ENCODE data around the gene GNPTAB. TPM values are rescaled to one million over a fixed set of nuclear protein-coding genes. Genes with fewer than 3 reads are reported as not detected.

GNPTAB gene
- total and polyA plus RNA-seq, 2 of the 8 experiments (the other 6 are each of a cell fraction or from before 2014, with no cell fraction given): 21.5 to 51.3 TPM

DNA sequence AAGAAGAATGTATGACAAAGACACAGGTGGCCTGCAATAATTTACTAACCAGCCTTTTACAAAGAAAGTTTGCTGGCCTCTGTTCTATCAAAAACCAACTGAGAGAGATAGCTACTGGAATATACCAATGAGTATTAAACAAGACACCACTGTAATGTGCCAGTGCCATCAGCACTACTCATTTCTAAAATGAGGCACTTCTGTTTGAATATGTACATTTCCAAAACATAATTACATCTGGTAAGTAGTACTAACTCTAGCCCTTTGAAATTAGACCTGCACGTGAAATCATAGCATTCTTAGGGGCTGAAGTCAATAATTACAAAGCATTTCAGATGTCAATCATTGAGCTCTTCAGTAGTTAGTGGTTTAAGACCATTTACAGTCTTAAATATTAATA, 84.6 kb downstream of the GNPTAB start:
- DNase-seq (ENCODE audit: low read depth in 1 of 2, low spot score in 2 of 2) (no peak), FAIRE-seq (no peak)
- no peak overlapping the region for H2BK120ac ChIP-seq (replicated peaks; ENCODE audit: low read depth, low read length)
- no peak overlapping the region for H2BK5ac ChIP-seq (ENCODE audit: low read depth, low read length)
- H2BK15ac ChIP-seq (ENCODE audit: low read length): no peak overlapping the region
- H2AK5ac ChIP-seq (ENCODE audit: low read depth, low read length): no peak overlapping the region
- H3K36me3 ChIP-seq (ENCODE audit: control insufficient read depth in 2 of 4, insufficient read depth in 4 of 4, low read length in 3 of 4): peaks cover 9 to 43% (median 26%) of the 10 kb centered on the region in 4 experiments; a peak in 7 of 8 replicates
- no peak overlapping the region for H3K18ac ChIP-seq (ENCODE audit: extremely low read depth, low read length)
- H3K4me3 ChIP-seq (ENCODE audit: extremely low read depth in 1 of 4, insufficient read depth in 2 of 4, low read depth in 3 of 4, low read length in 4 of 4): no peak overlapping the region
- H3K4ac ChIP-seq (replicated peaks; ENCODE audit: insufficient read length, low read depth, low read length): no peak overlapping the region
- H4K91ac ChIP-seq (replicated peaks; ENCODE audit: insufficient read length, low read length): no peak overlapping the region
- no peak overlapping the region for H3K23ac ChIP-seq (ENCODE audit: insufficient read length)
- CTCF ChIA-PET (ENCODE audit: partially characterized antibody): interaction anchor here (1.1 to 2.2 kb wide), 3 partner anchors 13 to 84 kb away, joined by 3 to 6 read pairs (median 4); partner anchors contain the start of gene GNPTAB
- no peak overlapping the region for H2BK12ac ChIP-seq (ENCODE audit: low read depth, low read length)
- no peaks in the 10 kb centered on the region for H3K27me3 ChIP-seq (replicated peaks in 1 of 4; ENCODE audit: control insufficient read depth in 3 of 4, extremely low read depth in 1 of 4, insufficient read depth in 3 of 4, low read length in 3 of 4)
- H3K79me2 ChIP-seq (ENCODE audit: control insufficient read depth in 1 of 2, insufficient read depth in 2 of 2, low read length in 2 of 2): no peaks in the 10 kb centered on the region
- H4K20me1 ChIP-seq (replicated peaks in 1 of 2; ENCODE audit: control insufficient read depth in 1 of 2, insufficient read depth in 2 of 2, low read length in 2 of 2): no peaks in the 10 kb centered on the region
- no peak overlapping the region for H2AFZ ChIP-seq (ENCODE audit: low read length)
- no peak overlapping the region for H3K4me2 ChIP-seq (ENCODE audit: insufficient read depth in 1 of 2, low read depth in 2 of 2, low read length in 2 of 2)
- POLR2A ChIA-PET (ENCODE audit: partially characterized antibody): interaction anchor here (1.2 kb wide), 1 partner anchor 11 kb away, joined by 3 read pairs; no protein-coding TSS in a partner anchor
- H3K9me3 ChIP-seq (ENCODE audit: insufficient read depth in 2 of 2, low read depth in 1 of 2, low read length in 1 of 2): no peaks in the 10 kb centered on the region
- no peak overlapping the region for H4K5ac ChIP-seq (ENCODE audit: insufficient read length, low read depth, low read length)
- H3K9ac ChIP-seq (replicated peaks in 1 of 4; ENCODE audit: extremely low read depth in 1 of 4, low read depth in 3 of 4, low read length in 3 of 4): no peak overlapping the region
- peaks cover 0 to 3% (median 3%) of the 10 kb centered on the region in 4 experiments; a peak in 3 of 7 replicates for H3K4me1 ChIP-seq (replicated peaks in 1 of 4; ENCODE audit: control insufficient read depth in 3 of 4, insufficient read depth in 4 of 4, low read length in 3 of 4)
- H3K14ac ChIP-seq (ENCODE audit: insufficient read length): no peak overlapping the region
- no peak for TF ChIP-seq GTF2F1 (IDR thresholded peaks at IDR 0.05; ENCODE audit: borderline replicate concordance, low read depth, low read length)
- TF ChIP-seq, protein P1, sequence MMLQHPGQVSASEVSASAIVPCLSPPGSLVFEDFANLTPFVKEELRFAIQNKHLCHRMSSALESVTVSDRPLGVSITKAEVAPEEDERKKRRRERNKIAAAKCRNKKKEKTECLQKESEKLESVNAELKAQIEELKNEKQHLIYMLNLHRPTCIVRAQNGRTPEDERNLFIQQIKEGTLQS (IDR thresholded peaks at IDR 0.05; ENCODE audit: insufficient read depth, low read depth, low read length): no peak
- no peak for TF ChIP-seq SIRT6 (IDR thresholded peaks at IDR 0.05; ENCODE audit: low read length)
- no peak for TF ChIP-seq SP2 (IDR thresholded peaks at IDR 0.05; ENCODE audit: low read length)
- no peak for TF ChIP-seq RBBP5 (IDR thresholded peaks at IDR 0.05; ENCODE audit: borderline replicate concordance, low read depth, low read length)
- no peak for TF ChIP-seq SP4 (IDR thresholded peaks at IDR 0.05; ENCODE audit: low read length)
- TF ChIP-seq NANOG (IDR thresholded peaks at IDR 0.05; ENCODE audit: insufficient read depth, low read depth, low read length, poor library complexity, severe bottlenecking): no peak
- no peak overlapping the region for H3K56ac ChIP-seq (replicated peaks; ENCODE audit: insufficient read length, low read depth, low read length)
- H2BK20ac ChIP-seq (ENCODE audit: low read length): no peak overlapping the region
- 0 out of 2 replicates have a peak, but pooled peaks cover 3% of the 10 kb centered on the region for H3K79me1 ChIP-seq (ENCODE audit: low read depth, low read length)
- H3K27ac ChIP-seq (ENCODE audit: low read depth, low read length): no peak overlapping the region
- no peak overlapping the region for H4K8ac ChIP-seq (ENCODE audit: extremely low read depth, insufficient read depth, low read length)
- 96% methylated on average over 1 of the region's 1 CpG; no CpG with 5 or more reads in 1 of the 2 experiments for WGBS, 2 experiments (ENCODE audit: extremely low coverage in 1 of 2, insufficient coverage in 1 of 2, insufficient read length in 1 of 2, insufficient replicate concordance in 2 of 2, low coverage in 1 of 2, low lambda C conversion rate in 2 of 2, missing lambda C conversion rate in 1 of 2)
- no peaks in the 10 kb centered on the region for H3K23me2 ChIP-seq (ENCODE audit: low read depth, low read length)
